WTC11 (cell line): Measurements from ENCODE around the gene ABCC2. TPM values are rescaled to one million over a fixed set of nuclear protein-coding genes. Genes with fewer than 3 reads are reported as not detected.

Experiments
- ATAC-seq: fragments of 200-7000 bp; cut with Tn5 transposase; 2 replicates; pipeline ENCODE4 v1.10.0; 2021; ENCODE audit warnings: mild to moderate bottlenecking, moderate library complexity
- CTCF ChIA-PET: fragments of 300-600 bp; sonication (Branson Sonifier 250); formaldehyde crosslinking; loops from one replicate; lab custom pipeline; 2021; ENCODE audit warnings: antibody characterized with exemption; lab: Charles Lee
- POLR2A ChIA-PET: fragments of 350-600 bp; sonication (Branson Sonifier 250); formaldehyde crosslinking; loops from one replicate; lab custom pipeline; 2021; ENCODE audit warnings: antibody characterized with exemption; lab: Charles Lee
- DNase-seq: peaks from one replicate; pipeline ENCODE4 v3.0.0; 2021; ENCODE audit warnings: low spot score
- H3K27ac Mint-ChIP-seq: 2 replicates; pipeline ENCODE4 v1.8.0; 2021; ENCODE audit warnings: mixed read lengths
- H3K27me3 Mint-ChIP-seq: 2 replicates; pipeline ENCODE4 v1.8.0; 2021; ENCODE audit warnings: low read depth, mild to moderate bottlenecking, moderate library complexity, mixed read lengths
- H3K36me3 Mint-ChIP-seq: 2 replicates; pipeline ENCODE4 v1.8.0; 2021; ENCODE audit warnings: mixed read lengths
- H3K4me1 Mint-ChIP-seq: 2 replicates; pipeline ENCODE4 v1.8.0; 2022; ENCODE audit warnings: mixed read lengths
- H3K4me3 Mint-ChIP-seq: 2 replicates; pipeline ENCODE4 v1.8.0; 2021; ENCODE audit warnings: mild to moderate bottlenecking, moderate library complexity, mixed read lengths
- H3K9me3 Mint-ChIP-seq: 2 replicates; pipeline ENCODE4 v1.8.0; 2021; ENCODE audit warnings: mixed read lengths
- AFF4 ChIP-seq: sonication (generic); formaldehyde crosslinking; IDR thresholded peaks from 2 replicates; pipeline ENCODE4 v1.8.1; 2023; ENCODE audit warnings: mild to moderate bottlenecking, missing genetic modification reagents, borderline replicate concordance
- CBFB ChIP-seq: sonication (generic); formaldehyde crosslinking; IDR thresholded peaks from 2 replicates; pipeline ENCODE4 v1.8.1; 2022; ENCODE audit warnings: mild to moderate bottlenecking, low read depth, missing genetic modification reagents
- CDX4 ChIP-seq: fragments of 250-450 bp; sonication (Bioruptor Pico); IDR thresholded peaks from 2 replicates; pipeline ENCODE4 v1.9.0; 2021; ENCODE audit warnings: moderate library complexity, mild to moderate bottlenecking, inconsistent platforms, borderline replicate concordance
- ELF4 ChIP-seq: sonication (generic); formaldehyde crosslinking; IDR thresholded peaks from 2 replicates; pipeline ENCODE4 v1.8.1; 2022; ENCODE audit warnings: low read depth, mild to moderate bottlenecking, moderate library complexity, missing genetic modification reagents
- FOXJ3 ChIP-seq: sonication (generic); formaldehyde crosslinking; IDR thresholded peaks from 2 replicates; pipeline ENCODE4 v1.9.0; 2021; ENCODE audit warnings: missing genetic modification reagents, mild to moderate bottlenecking, borderline replicate concordance
- FOXK1 ChIP-seq: sonication (generic); formaldehyde crosslinking; IDR thresholded peaks from 2 replicates; pipeline ENCODE4 v1.8.0; 2022; ENCODE audit warnings: mild to moderate bottlenecking, moderate library complexity, missing genetic modification reagents
- FOXP4 ChIP-seq: sonication (generic); formaldehyde crosslinking; IDR thresholded peaks from 2 replicates; pipeline ENCODE4 v1.8.0; 2022; ENCODE audit warnings: mild to moderate bottlenecking, missing genetic modification reagents
- NFYB ChIP-seq: sonication (generic); formaldehyde crosslinking; conservative IDR thresholded peaks from 2 replicates; pipeline ENCODE4 v1.8.0; 2022; ENCODE audit warnings: low read depth, missing genetic modification reagents
- NR1H2 ChIP-seq: sonication (generic); formaldehyde crosslinking; IDR thresholded peaks from 2 replicates; pipeline ENCODE4 v1.9.0; 2021; ENCODE audit warnings: mild to moderate bottlenecking, moderate library complexity, missing genetic modification reagents
- ZNF121 ChIP-seq: sonication (generic); formaldehyde crosslinking; IDR thresholded peaks from 2 replicates; pipeline ENCODE4 v1.8.0; 2023; ENCODE audit warnings: missing genetic modification reagents
- ZNF281 ChIP-seq: sonication (generic); formaldehyde crosslinking; IDR thresholded peaks from 2 replicates; pipeline ENCODE4 v1.8.0; 2023; ENCODE audit warnings: mild to moderate bottlenecking, missing genetic modification reagents
- ZNF416 ChIP-seq: fragments of 250-450 bp; sonication (Bioruptor Pico); IDR thresholded peaks from 2 replicates; pipeline ENCODE4 v1.9.0; 2021; ENCODE audit warnings: mild to moderate bottlenecking, inconsistent platforms
- total RNA-seq: library from RNA; stranded (reverse); gene quantifications from 3 replicates; pipeline ENCODE4 v1.2.3, GENCODE V29; 2021

Gene ABCC2
- total RNA-seq, 1 experiment from 2014 or later: 0.87 TPM

GRCh38 chr10:99758211-99758891, 24.1 kb upstream of the ABCC2 start (continued):
- TF ChIP-seq CDX4 (CRISPR knock-in tag): no peak
- TF ChIP-seq AFF4 (CRISPR knock-in tag): no peak
- no peak for TF ChIP-seq FOXK1 (CRISPR knock-in tag)
- no peak for TF ChIP-seq CBFB (CRISPR knock-in tag)
- no peak for TF ChIP-seq NFYB (CRISPR knock-in tag)

- H3K4me3 Mint-ChIP-seq: no peak overlapping the region
- H3K27me3 Mint-ChIP-seq: no peaks in the 10 kb centered on the region
- no peak overlapping the region for H3K27ac Mint-ChIP-seq
- no peak for DNase-seq
- TF ChIP-seq NR1H2 (CRISPR knock-in tag) (no peak), FOXP4 (CRISPR knock-in tag) (no peak), ELF4 (CRISPR knock-in tag) (no peak), ZNF416 (CRISPR knock-in tag) (no peak)
- peaks cover 28% of the 10 kb centered on the region for H3K36me3 Mint-ChIP-seq
- peaks cover 7% of the 10 kb centered on the region for H3K9me3 Mint-ChIP-seq
- POLR2A ChIA-PET: no interaction called here
- H3K4me1 Mint-ChIP-seq: no peaks in the 10 kb centered on the region
- CTCF ChIA-PET: interaction anchor here (0.5 kb wide), 1 partner anchor 481 kb away, joined by 3 read pairs; no protein-coding TSS in a partner anchor
- ATAC-seq: no peak
Observed at GRCh38 chr10:99760321-99760720, 22.1 kb upstream of the ABCC2 start.

GRCh38 chr10:99761365-99761764, 21.1 kb upstream of the ABCC2 start:
- POLR2A ChIA-PET: no interaction called here
- peaks cover 22% of the 10 kb centered on the region for H3K36me3 Mint-ChIP-seq

More at GRCh38 chr10:99761365-99761764, 21.1 kb upstream of the ABCC2 start:
- Mint-ChIP-seq H3K4me3 (no peak overlapping the region), H3K4me1 (no peaks in the 10 kb centered on the region), H3K27ac (no peak overlapping the region), H3K9me3 (peaks cover 7% of the 10 kb centered on the region), H3K27me3 (no peaks in the 10 kb centered on the region)
- CTCF ChIA-PET: no interaction called here
- no peak for ATAC-seq
- TF ChIP-seq ZNF121 (CRISPR knock-in tag) (no peak), ZNF281 (CRISPR knock-in tag) (no peak), FOXJ3 (no peak)
- no peak for DNase-seq
